Mammary epithelial cell (primary cell): ENCODE measurements around the gene BTG2.

Experiments
- EZH2 ChIP-seq: IDR thresholded peaks from 2 replicates; pipeline ENCODE4 v1.6.1; 2012; ENCODE audit warnings: low read length, inconsistent platforms, borderline replicate concordance
- TF ChIP-seq, protein P1 (sequence below), 2 donors: IDR thresholded peaks in 1 of 2; conservative IDR thresholded peaks in 1 of 2; 2 replicates each; pipeline ENCODE4 v1.5.1; 2011 to 2012; ENCODE audit warnings: inconsistent platforms in 2 of 2, low read length in 2 of 2, mild to moderate bottlenecking in 2 of 2, control low read depth in 1 of 2, low read depth in 1 of 2; ENCODE audit not compliant: insufficient read depth in 1 of 2; ENCODE audit errors: extremely low read depth in 1 of 2

GRCh38 chr1:203322500-203323179, 17.3 kb downstream of the BTG2 start:
- TF ChIP-seq, protein P1, sequence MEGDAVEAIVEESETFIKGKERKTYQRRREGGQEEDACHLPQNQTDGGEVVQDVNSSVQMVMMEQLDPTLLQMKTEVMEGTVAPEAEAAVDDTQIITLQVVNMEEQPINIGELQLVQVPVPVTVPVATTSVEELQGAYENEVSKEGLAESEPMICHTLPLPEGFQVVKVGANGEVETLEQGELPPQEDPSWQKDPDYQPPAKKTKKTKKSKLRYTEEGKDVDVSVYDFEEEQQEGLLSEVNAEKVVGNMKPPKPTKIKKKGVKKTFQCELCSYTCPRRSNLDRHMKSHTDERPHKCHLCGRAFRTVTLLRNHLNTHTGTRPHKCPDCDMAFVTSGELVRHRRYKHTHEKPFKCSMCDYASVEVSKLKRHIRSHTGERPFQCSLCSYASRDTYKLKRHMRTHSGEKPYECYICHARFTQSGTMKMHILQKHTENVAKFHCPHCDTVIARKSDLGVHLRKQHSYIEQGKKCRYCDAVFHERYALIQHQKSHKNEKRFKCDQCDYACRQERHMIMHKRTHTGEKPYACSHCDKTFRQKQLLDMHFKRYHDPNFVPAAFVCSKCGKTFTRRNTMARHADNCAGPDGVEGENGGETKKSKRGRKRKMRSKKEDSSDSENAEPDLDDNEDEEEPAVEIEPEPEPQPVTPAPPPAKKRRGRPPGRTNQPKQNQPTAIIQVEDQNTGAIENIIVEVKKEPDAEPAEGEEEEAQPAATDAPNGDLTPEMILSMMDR (conservative IDR thresholded peaks at IDR 0.05 in 1 of 2, IDR thresholded peaks at IDR 0.05 in 1 of 2; ENCODE audit: extremely low read depth in 1 of 2, insufficient read depth in 1 of 2, low read depth in 1 of 2, low read length in 2 of 2): no peak
- no peak for TF ChIP-seq EZH2
